Measurements from ENCODE around the gene ARHGEF12.

Gene ARHGEF12

GRCh38 chr11:120385655-120386054 lies 49.4 kb downstream of the ARHGEF12 start:
- DNase-seq (ENCODE audit: low spot score), result no peak

GRCh38 chr11:120386318-120386717 lies 50.1 kb downstream of the ARHGEF12 start:
- DNase-seq (ENCODE audit: low spot score), result no peak

- no peak for DNase-seq (ENCODE audit: low spot score)
Measured at GRCh38 chr11:120386774-120387371, 50.7 kb downstream of the ARHGEF12 start.

GRCh38 chr11:120388261-120388660 lies 52.0 kb downstream of the ARHGEF12 start:
- DNase-seq (ENCODE audit: low spot score), result no peak

- DNase-seq (ENCODE audit: low spot score), result no peak
Measured at GRCh38 chr11:120389693-120390584, 53.7 kb downstream of the ARHGEF12 start.

- DNase-seq (ENCODE audit: low spot score), result no peak
Measured at GRCh38 chr11:120390585-120390922, 54.3 kb downstream of the ARHGEF12 start.

- DNase-seq (ENCODE audit: low spot score), result no peak
Measured at GRCh38 chr11:120391292-120391691, 55.1 kb downstream of the ARHGEF12 start.

- no peak for DNase-seq (ENCODE audit: low spot score)
Measured at GRCh38 chr11:120391854-120392253, 55.6 kb downstream of the ARHGEF12 start.

GRCh38 chr11:120392314-120392713 lies 56.1 kb downstream of the ARHGEF12 start:
- DNase-seq (ENCODE audit: low spot score), result no peak

- no peak for DNase-seq (ENCODE audit: low spot score)
Measured at GRCh38 chr11:120392793-120393192, 56.6 kb downstream of the ARHGEF12 start.

GRCh38 chr11:120394119-120394518 lies 57.9 kb downstream of the ARHGEF12 start:
- no peak for DNase-seq (ENCODE audit: low spot score)

GRCh38 chr11:120395778-120396177 lies 59.6 kb downstream of the ARHGEF12 start:
- DNase-seq (ENCODE audit: low spot score), result no peak

- DNase-seq (ENCODE audit: low spot score), result no peak
Measured at GRCh38 chr11:120398132-120398531, 61.9 kb downstream of the ARHGEF12 start.

- no peak for DNase-seq (ENCODE audit: low spot score)
Measured at GRCh38 chr11:120399307-120399706, 63.1 kb downstream of the ARHGEF12 start.

- no peak for DNase-seq (ENCODE audit: low spot score)
Measured at GRCh38 chr11:120400564-120401364, 64.6 kb downstream of the ARHGEF12 start.

GRCh38 chr11:120401506-120401905 lies 65.3 kb downstream of the ARHGEF12 start:
- no peak for DNase-seq (ENCODE audit: low spot score)

GRCh38 chr11:120403966-120404365 lies 67.8 kb downstream of the ARHGEF12 start:
- DNase-seq (ENCODE audit: low spot score), result no peak

- DNase-seq (ENCODE audit: low spot score), result no peak
Measured at GRCh38 chr11:120404495-120404894, 68.3 kb downstream of the ARHGEF12 start.

- DNase-seq (ENCODE audit: low spot score), result no peak
Measured at GRCh38 chr11:120409655-120410054, 73.4 kb downstream of the ARHGEF12 start.

- DNase-seq (ENCODE audit: low spot score), result no peak
Measured at GRCh38 chr11:120410622-120411380, 74.6 kb downstream of the ARHGEF12 start.

- no peak for DNase-seq (ENCODE audit: low spot score)
Measured at GRCh38 chr11:120413480-120413879, 77.3 kb downstream of the ARHGEF12 start.

- DNase-seq (ENCODE audit: low spot score), result no peak
Measured at GRCh38 chr11:120420572-120420971, 84.4 kb downstream of the ARHGEF12 start.

Data from ecto neural progenitor cell (in vitro differentiated cells).